ENCODE results near the gene C1orf52. TPM values are rescaled to one million over a fixed set of nuclear protein-coding genes. Genes with fewer than 3 reads are reported as not detected.
A peak's percentile ranks its signal among the peaks of the same experiment; 100 is the strongest.

The C1orf52 gene
- total RNA-seq, 4 donors from 2014 or later, result 11.1 to 20.8 (median 16.5) TPM

GRCh38 chr1:85237613-85238012 is 21.8 kb downstream of the C1orf52 start:
- TF ChIP-seq POLR2A (IDR thresholded peaks at IDR 0.05) (no peak), CTCF (IDR thresholded peaks at IDR 0.05 in 4 of 5, conservative IDR thresholded peaks at IDR 0.05 in 1 of 5) (no peak)
- DNase-seq (no peak), ATAC-seq (no peak)
- Histone ChIP-seq H3K27me3 (no peaks in the 10 kb centered on the region), H3K4me3 (no peak overlapping the region), H3K27ac (no peak overlapping the region), H3K4me1 (peaks cover 0 to 3% of the 10 kb centered on the region in 2 donors), H3K36me3 (no peaks in the 10 kb centered on the region), H3K9me3 (no peaks in the 10 kb centered on the region)
- intact Hi-C loops (cut with DNase I; ENCODE audit: low total_unique reads) (no loop called here), in situ Hi-C loops (cut with MboI; ENCODE audit: low sequenced_read_pairs in 4 of 4) (loop anchor here in 1 of 4 donors (10.0 kb wide), 1 partner anchor 123 kb away; no protein-coding TSS in a partner anchor)

GRCh38 chr1:85230305-85230977 is 29.0 kb downstream of the C1orf52 start:
- in situ Hi-C loops (cut with MboI; ENCODE audit: low sequenced_read_pairs in 4 of 4), result loop anchor here in 1 of 4 donors (10.0 kb wide), 1 partner anchor 116 kb away; no protein-coding TSS in a partner anchor

GRCh38 chr1:85229574-85230097 is 29.8 kb downstream of the C1orf52 start:
- H3K4me3 ChIP-seq, result no peak overlapping the region
- H3K4me1 ChIP-seq, result peaks cover 7 to 10% of the 10 kb centered on the region in 2 donors
- ATAC-seq, result no peak
- no peaks in the 10 kb centered on the region for H3K36me3 ChIP-seq
- peak overlapping the region in 1 of 4 donors; percentile 24 for H3K27ac ChIP-seq
- DNase-seq, result no peak
- TF ChIP-seq POLR2A (IDR thresholded peaks at IDR 0.05) (no peak), CTCF (IDR thresholded peaks at IDR 0.05 in 4 of 5, conservative IDR thresholded peaks at IDR 0.05 in 1 of 5) (no peak)
- no peaks in the 10 kb centered on the region for H3K27me3 ChIP-seq
- H3K9me3 ChIP-seq, result no peaks in the 10 kb centered on the region
- intact Hi-C loops (cut with DNase I; ENCODE audit: low total_unique reads), result loop anchor here (2.0 kb wide), 1 partner anchor 29 kb away; the partner anchor contains the start of gene SYDE2
- in situ Hi-C loops (cut with MboI; ENCODE audit: low sequenced_read_pairs in 4 of 4), result loop anchor here in 1 of 4 donors (10.0 kb wide), 1 partner anchor 115 kb away; no protein-coding TSS in a partner anchor

More at GRCh38 chr1:85230305-85230977, 29.0 kb downstream of the C1orf52 start:
- H3K27ac ChIP-seq, result no peak overlapping the region
- intact Hi-C loops (cut with DNase I; ENCODE audit: low total_unique reads), result no loop called here
- no peaks in the 10 kb centered on the region for H3K36me3 ChIP-seq
- TF ChIP-seq CTCF (IDR thresholded peaks at IDR 0.05 in 4 of 5, conservative IDR thresholded peaks at IDR 0.05 in 1 of 5), result no peak
- TF ChIP-seq POLR2A (IDR thresholded peaks at IDR 0.05), result no peak
- H3K4me1 ChIP-seq, result peaks cover 0 to 5% of the 10 kb centered on the region in 2 donors
- no peak for DNase-seq
- H3K27me3 ChIP-seq, result no peaks in the 10 kb centered on the region
- ATAC-seq, result no peak
- H3K4me3 ChIP-seq, result no peak overlapping the region
- H3K9me3 ChIP-seq, result no peaks in the 10 kb centered on the region

GRCh38 chr1:85228972-85229371 is 30.5 kb downstream of the C1orf52 start:
- H3K4me1 ChIP-seq, result peaks cover 7 to 14% of the 10 kb centered on the region in 2 donors
- H3K4me3 ChIP-seq, result no peak overlapping the region
- no peaks in the 10 kb centered on the region for H3K36me3 ChIP-seq
- intact Hi-C loops (cut with DNase I; ENCODE audit: low total_unique reads) (loop anchor here (2.0 kb wide), 1 partner anchor 28 kb away; the partner anchor contains the start of gene SYDE2), in situ Hi-C loops (cut with MboI; ENCODE audit: low sequenced_read_pairs in 4 of 4) (no loop called here)
- H3K27me3 ChIP-seq, result no peaks in the 10 kb centered on the region
- TF ChIP-seq CTCF (IDR thresholded peaks at IDR 0.05 in 4 of 5, conservative IDR thresholded peaks at IDR 0.05 in 1 of 5) (no peak), POLR2A (IDR thresholded peaks at IDR 0.05) (no peak)
- peak overlapping the region in 1 of 4 donors; percentile 24 for H3K27ac ChIP-seq
- DNase-seq (no peak), ATAC-seq (no peak)
- no peaks in the 10 kb centered on the region for H3K9me3 ChIP-seq
